GM12878 (cell line): Measurements from ENCODE around the gene PIM2. TPM values are rescaled to one million over a fixed set of nuclear protein-coding genes. Genes with fewer than 3 reads are reported as not detected.

ENCODE experiments used
- BCL11A ChIP-seq: IDR thresholded peaks from 2 replicates; pipeline ENCODE4 v1.6.1; 2011; ENCODE audit warnings: low read depth, low read length
- BRCA1 ChIP-seq: IDR thresholded peaks from 2 replicates; pipeline ENCODE4 v1.6.1; 2011; ENCODE audit warnings: low read depth, low read length, improper control_type of control experiment
- GABPA ChIP-seq: IDR thresholded peaks from 2 replicates; pipeline ENCODE4 v1.6.1; 2014; ENCODE audit warnings: antibody characterized with exemption, low read depth, mild to moderate bottlenecking, inconsistent platforms
- IRF4 ChIP-seq: IDR thresholded peaks from 2 replicates; pipeline ENCODE4 v1.6.1; 2011; ENCODE audit warnings: low read depth, low read length
- KAT2A ChIP-seq: conservative IDR thresholded peaks from 2 replicates; pipeline ENCODE4 v1.6.1; 2011; ENCODE audit warnings: low read depth, low read length; ENCODE audit not compliant: control insufficient read depth
- NFYA ChIP-seq: IDR thresholded peaks from 2 replicates; pipeline ENCODE4 v1.6.1; 2011; ENCODE audit warnings: low read depth, mild to moderate bottlenecking, low read length, improper control_type of control experiment, borderline replicate concordance
- PAX8 ChIP-seq: fragments of 450-650 bp; IDR thresholded peaks from 2 replicates; pipeline ENCODE4 v1.6.1; 2017; ENCODE audit warnings: mild to moderate bottlenecking, moderate library complexity
- POLR2A ChIP-seq: IDR thresholded peaks from 2 replicates; pipeline ENCODE4 v1.6.1; 2011; ENCODE audit warnings: low read depth, mild to moderate bottlenecking, low read length
- RFX5 ChIP-seq: IDR thresholded peaks from 2 replicates; pipeline ENCODE4 v1.6.1; 2011; ENCODE audit warnings: low read depth, low read length, improper control_type of control experiment
- SIN3A ChIP-seq: IDR thresholded peaks from 2 replicates; pipeline ENCODE4 v1.6.1; 2012; ENCODE audit warnings: low read depth, low read length, improper control_type of control experiment
- SMARCA5 ChIP-seq: fragments of 450-650 bp; IDR thresholded peaks from 2 replicates; pipeline ENCODE4 v1.6.1; 2017; ENCODE audit warnings: mild to moderate bottlenecking
- STAT3 ChIP-seq: IDR thresholded peaks from 2 replicates; pipeline ENCODE4 v1.6.1; 2011; ENCODE audit warnings: low read depth, low read length, improper control_type of control experiment
- TBL1XR1 ChIP-seq: IDR thresholded peaks from 2 replicates; pipeline ENCODE4 v1.6.1; 2012; ENCODE audit warnings: low read depth, low read length, improper control_type of control experiment
- polyA plus RNA-seq, 11 experiments: library from polyadenylated mRNA; depleted of rRNA in 4 of 11; unstranded in 6 of 11; stranded (reverse) in 5 of 11; fragments of >200 nt; fragmentation: Nextera tagmentation in 4 of 11; fragmentation: Illumina TruSeq in 1 of 11; extraction: Ambion mirVana in 4 of 11; extraction: Trizol in 1 of 11; gene quantifications; 1 replicate in 1 of 11; 2 replicates in 10 of 11; pipeline versions ENCODE4 v1.2.1 to v1.2.3, GENCODE V29; 2011 to 2016; ENCODE audit warnings: inconsistent platforms in 2 of 11, missing spikeins in 2 of 11, low read depth in 1 of 11
- total RNA-seq, 4 experiments: library from RNA; depleted of rRNA in 3 of 4; stranded (reverse); fragments of >200 nt in 3 of 4; fragmentation: Illumina TruSeq in 1 of 4; extraction: Trizol in 1 of 4; gene quantifications; 2 replicates each; pipeline versions ENCODE4 v1.2.1 to v1.2.3, GENCODE V29; 2013 to 2021
- TF ChIP-seq, protein P1 (sequence below): fragments of 150-350 bp; IDR thresholded peaks from 2 replicates; pipeline ENCODE4 v1.6.1; 2014; ENCODE audit warnings: mild to moderate bottlenecking, low read depth, low read length
- TF ChIP-seq, protein P2 (sequence below): fragments of 450-650 bp; IDR thresholded peaks from 2 replicates; pipeline ENCODE4 v1.6.1; 2014; ENCODE audit warnings: mild to moderate bottlenecking
- TF ChIP-seq, protein P3 (sequence below): fragments of 450-650 bp; IDR thresholded peaks from 2 replicates; pipeline ENCODE4 v1.6.1; 2017; ENCODE audit warnings: mild to moderate bottlenecking, moderate library complexity
- TF ChIP-seq, protein P4 (sequence below): IDR thresholded peaks from 2 replicates; pipeline ENCODE4 v1.6.1; 2012; ENCODE audit warnings: low read depth, low read length, improper control_type of control experiment
- TF ChIP-seq, protein P5 (sequence below): fragments of 450-650 bp; IDR thresholded peaks from 2 replicates; pipeline ENCODE4 v1.6.1; 2017; ENCODE audit warnings: mild to moderate bottlenecking, low read depth, inconsistent platforms; ENCODE audit not compliant: poor library complexity, severe bottlenecking
- TF ChIP-seq, protein P6 (sequence below): IDR thresholded peaks from 2 replicates; pipeline ENCODE4 v1.6.1; 2012; ENCODE audit warnings: low read length, inconsistent platforms

The PIM2 gene
- total and polyA plus RNA-seq, 10 of the 15 experiments (the other 5 are each of a cell fraction or from before 2014, with no cell fraction given) = 19.2 to 96.8 (median 32.3) TPM

DNA sequence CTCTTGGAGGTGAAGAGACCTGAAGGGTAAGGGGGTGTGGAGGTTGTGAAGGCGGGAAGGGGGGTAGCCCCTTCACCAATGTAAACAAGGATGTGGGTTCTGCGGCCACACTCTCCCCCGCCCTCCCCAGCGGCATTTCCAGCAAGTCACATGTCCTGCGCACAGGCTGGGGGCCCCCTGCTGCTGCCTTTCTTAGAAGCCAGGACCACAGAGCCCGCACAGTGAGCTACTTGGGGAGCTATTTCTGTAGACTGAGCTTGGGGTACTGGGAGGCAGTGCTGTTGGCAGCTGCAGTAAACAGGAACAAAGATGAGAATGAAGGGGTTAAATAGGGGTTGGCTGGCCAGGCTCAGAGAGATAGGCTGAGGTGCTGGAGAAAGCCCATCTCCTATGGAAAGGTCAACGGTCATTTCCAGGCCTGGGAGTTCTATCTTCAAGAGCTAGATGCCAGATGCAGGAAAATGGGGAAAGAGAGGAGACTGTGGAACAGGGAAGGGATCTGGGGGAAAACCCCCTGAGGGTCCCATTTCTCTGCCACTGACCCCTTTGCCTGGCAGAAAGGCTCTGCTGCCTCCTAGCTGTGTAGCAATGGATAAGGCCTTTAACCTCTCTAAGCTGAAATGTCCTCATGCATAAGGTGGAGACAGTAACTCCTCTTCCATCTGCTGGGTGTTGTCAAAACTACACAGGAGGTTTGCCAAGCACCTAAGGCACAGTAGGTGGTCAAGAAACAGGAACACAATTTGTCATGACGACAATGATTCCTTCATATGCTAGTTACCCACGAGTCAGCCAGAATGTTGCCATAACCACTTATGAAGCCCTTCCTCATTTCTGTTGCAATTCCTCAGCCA, 18.5 kb upstream of the PIM2 start (continued):
- TF ChIP-seq, protein P1, sequence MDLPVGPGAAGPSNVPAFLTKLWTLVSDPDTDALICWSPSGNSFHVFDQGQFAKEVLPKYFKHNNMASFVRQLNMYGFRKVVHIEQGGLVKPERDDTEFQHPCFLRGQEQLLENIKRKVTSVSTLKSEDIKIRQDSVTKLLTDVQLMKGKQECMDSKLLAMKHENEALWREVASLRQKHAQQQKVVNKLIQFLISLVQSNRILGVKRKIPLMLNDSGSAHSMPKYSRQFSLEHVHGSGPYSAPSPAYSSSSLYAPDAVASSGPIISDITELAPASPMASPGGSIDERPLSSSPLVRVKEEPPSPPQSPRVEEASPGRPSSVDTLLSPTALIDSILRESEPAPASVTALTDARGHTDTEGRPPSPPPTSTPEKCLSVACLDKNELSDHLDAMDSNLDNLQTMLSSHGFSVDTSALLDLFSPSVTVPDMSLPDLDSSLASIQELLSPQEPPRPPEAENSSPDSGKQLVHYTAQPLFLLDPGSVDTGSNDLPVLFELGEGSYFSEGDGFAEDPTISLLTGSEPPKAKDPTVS = 0 out of 2 replicates have a peak, but pooled peaks have one; percentile 66
- TF ChIP-seq RFX5 (no peak), BRCA1 (no peak), PAX8 (no peak), NFYA (no peak), KAT2A (no peak), SMARCA5 (peak; percentile 84), TBL1XR1 (peak; percentile 100), SIN3A (peak; percentile 80), BCL11A (peak; percentile 62), STAT3 (peak; percentile 100), IRF4 (peak; percentile 32; the same call in 1 of the 2 replicates), GABPA (no peak; the same call in 1 of the 2 replicates), POLR2A (peak; percentile 65)
- TF ChIP-seq, protein P2, sequence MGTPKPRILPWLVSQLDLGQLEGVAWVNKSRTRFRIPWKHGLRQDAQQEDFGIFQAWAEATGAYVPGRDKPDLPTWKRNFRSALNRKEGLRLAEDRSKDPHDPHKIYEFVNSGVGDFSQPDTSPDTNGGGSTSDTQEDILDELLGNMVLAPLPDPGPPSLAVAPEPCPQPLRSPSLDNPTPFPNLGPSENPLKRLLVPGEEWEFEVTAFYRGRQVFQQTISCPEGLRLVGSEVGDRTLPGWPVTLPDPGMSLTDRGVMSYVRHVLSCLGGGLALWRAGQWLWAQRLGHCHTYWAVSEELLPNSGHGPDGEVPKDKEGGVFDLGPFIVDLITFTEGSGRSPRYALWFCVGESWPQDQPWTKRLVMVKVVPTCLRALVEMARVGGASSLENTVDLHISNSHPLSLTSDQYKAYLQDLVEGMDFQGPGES = no peak
- TF ChIP-seq, protein P3, sequence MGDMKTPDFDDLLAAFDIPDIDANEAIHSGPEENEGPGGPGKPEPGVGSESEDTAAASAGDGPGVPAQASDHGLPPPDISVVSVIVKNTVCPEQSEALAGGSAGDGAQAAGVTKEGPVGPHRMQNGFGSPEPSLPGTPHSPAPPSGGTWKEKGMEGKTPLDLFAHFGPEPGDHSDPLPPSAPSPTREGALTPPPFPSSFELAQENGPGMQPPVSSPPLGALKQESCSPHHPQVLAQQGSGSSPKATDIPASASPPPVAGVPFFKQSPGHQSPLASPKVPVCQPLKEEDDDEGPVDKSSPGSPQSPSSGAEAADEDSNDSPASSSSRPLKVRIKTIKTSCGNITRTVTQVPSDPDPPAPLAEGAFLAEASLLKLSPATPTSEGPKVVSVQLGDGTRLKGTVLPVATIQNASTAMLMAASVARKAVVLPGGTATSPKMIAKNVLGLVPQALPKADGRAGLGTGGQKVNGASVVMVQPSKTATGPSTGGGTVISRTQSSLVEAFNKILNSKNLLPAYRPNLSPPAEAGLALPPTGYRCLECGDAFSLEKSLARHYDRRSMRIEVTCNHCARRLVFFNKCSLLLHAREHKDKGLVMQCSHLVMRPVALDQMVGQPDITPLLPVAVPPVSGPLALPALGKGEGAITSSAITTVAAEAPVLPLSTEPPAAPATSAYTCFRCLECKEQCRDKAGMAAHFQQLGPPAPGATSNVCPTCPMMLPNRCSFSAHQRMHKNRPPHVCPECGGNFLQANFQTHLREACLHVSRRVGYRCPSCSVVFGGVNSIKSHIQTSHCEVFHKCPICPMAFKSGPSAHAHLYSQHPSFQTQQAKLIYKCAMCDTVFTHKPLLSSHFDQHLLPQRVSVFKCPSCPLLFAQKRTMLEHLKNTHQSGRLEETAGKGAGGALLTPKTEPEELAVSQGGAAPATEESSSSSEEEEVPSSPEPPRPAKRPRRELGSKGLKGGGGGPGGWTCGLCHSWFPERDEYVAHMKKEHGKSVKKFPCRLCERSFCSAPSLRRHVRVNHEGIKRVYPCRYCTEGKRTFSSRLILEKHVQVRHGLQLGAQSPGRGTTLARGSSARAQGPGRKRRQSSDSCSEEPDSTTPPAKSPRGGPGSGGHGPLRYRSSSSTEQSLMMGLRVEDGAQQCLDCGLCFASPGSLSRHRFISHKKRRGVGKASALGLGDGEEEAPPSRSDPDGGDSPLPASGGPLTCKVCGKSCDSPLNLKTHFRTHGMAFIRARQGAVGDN = peak; percentile 56
- TF ChIP-seq, protein P4, sequence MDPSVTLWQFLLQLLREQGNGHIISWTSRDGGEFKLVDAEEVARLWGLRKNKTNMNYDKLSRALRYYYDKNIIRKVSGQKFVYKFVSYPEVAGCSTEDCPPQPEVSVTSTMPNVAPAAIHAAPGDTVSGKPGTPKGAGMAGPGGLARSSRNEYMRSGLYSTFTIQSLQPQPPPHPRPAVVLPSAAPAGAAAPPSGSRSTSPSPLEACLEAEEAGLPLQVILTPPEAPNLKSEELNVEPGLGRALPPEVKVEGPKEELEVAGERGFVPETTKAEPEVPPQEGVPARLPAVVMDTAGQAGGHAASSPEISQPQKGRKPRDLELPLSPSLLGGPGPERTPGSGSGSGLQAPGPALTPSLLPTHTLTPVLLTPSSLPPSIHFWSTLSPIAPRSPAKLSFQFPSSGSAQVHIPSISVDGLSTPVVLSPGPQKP = no peak; the same call in 1 of the 2 replicates
- TF ChIP-seq, protein P5, sequence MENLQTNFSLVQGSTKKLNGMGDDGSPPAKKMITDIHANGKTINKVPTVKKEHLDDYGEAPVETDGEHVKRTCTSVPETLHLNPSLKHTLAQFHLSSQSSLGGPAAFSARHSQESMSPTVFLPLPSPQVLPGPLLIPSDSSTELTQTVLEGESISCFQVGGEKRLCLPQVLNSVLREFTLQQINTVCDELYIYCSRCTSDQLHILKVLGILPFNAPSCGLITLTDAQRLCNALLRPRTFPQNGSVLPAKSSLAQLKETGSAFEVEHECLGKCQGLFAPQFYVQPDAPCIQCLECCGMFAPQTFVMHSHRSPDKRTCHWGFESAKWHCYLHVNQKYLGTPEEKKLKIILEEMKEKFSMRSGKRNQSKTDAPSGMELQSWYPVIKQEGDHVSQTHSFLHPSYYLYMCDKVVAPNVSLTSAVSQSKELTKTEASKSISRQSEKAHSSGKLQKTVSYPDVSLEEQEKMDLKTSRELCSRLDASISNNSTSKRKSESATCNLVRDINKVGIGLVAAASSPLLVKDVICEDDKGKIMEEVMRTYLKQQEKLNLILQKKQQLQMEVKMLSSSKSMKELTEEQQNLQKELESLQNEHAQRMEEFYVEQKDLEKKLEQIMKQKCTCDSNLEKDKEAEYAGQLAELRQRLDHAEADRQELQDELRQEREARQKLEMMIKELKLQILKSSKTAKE = peak; percentile 85
- TF ChIP-seq, protein P6, sequence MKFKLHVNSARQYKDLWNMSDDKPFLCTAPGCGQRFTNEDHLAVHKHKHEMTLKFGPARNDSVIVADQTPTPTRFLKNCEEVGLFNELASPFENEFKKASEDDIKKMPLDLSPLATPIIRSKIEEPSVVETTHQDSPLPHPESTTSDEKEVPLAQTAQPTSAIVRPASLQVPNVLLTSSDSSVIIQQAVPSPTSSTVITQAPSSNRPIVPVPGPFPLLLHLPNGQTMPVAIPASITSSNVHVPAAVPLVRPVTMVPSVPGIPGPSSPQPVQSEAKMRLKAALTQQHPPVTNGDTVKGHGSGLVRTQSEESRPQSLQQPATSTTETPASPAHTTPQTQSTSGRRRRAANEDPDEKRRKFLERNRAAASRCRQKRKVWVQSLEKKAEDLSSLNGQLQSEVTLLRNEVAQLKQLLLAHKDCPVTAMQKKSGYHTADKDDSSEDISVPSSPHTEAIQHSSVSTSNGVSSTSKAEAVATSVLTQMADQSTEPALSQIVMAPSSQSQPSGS = peak; percentile 75
